IPS-18a (cell line): ENCODE results near the gene SFT2D1.

ENCODE experiments used
- H3K27ac ChIP-seq: one replicate; pipeline ENCODE4 v1.5.1; 2013; ENCODE audit warnings: low read length
- H3K27me3 ChIP-seq: one replicate; pipeline ENCODE4 v1.6.1; 2013; ENCODE audit warnings: mild to moderate bottlenecking, low read length; ENCODE audit not compliant: control insufficient read depth, insufficient read depth
- H3K36me3 ChIP-seq: one replicate; pipeline ENCODE4 v1.6.1; 2013; ENCODE audit warnings: low read depth, low read length; ENCODE audit not compliant: control insufficient read depth
- H3K4me1 ChIP-seq: one replicate; pipeline ENCODE4 v1.6.1; 2013; ENCODE audit warnings: low read depth, low read length; ENCODE audit not compliant: control insufficient read depth
- H3K4me3 ChIP-seq: one replicate; pipeline ENCODE4 v1.5.1; 2013; ENCODE audit warnings: low read length
- H3K9ac ChIP-seq: one replicate; pipeline ENCODE4 v1.6.1; 2013; ENCODE audit warnings: mild to moderate bottlenecking, low read length, moderate library complexity
- H3K9me3 ChIP-seq: one replicate; pipeline ENCODE4 v1.6.1; 2013; ENCODE audit warnings: low read depth, low read length; ENCODE audit not compliant: control insufficient read depth

The SFT2D1 gene

GRCh38 chr6:166279393-166279679 lies 63.0 kb downstream of the SFT2D1 start:
- Histone ChIP-seq H3K9ac (no peak overlapping the region), H3K4me1 (no peaks in the 10 kb centered on the region), H3K4me3 (no peak overlapping the region), H3K36me3 (no peaks in the 10 kb centered on the region), H3K27me3 (peaks cover 10% of the 10 kb centered on the region), H3K27ac (no peak overlapping the region), H3K9me3 (no peaks in the 10 kb centered on the region)

GRCh38 chr6:166278579-166279392 lies 63.6 kb downstream of the SFT2D1 start:
- H3K9me3 ChIP-seq, result no peaks in the 10 kb centered on the region
- H3K4me3 ChIP-seq, result no peak overlapping the region
- H3K9ac ChIP-seq, result no peak overlapping the region
- no peak overlapping the region for H3K27ac ChIP-seq
- H3K36me3 ChIP-seq, result no peaks in the 10 kb centered on the region
- H3K27me3 ChIP-seq, result peaks cover 10% of the 10 kb centered on the region
- no peaks in the 10 kb centered on the region for H3K4me1 ChIP-seq

- H3K36me3 ChIP-seq, result no peaks in the 10 kb centered on the region
- H3K9ac ChIP-seq, result no peak overlapping the region
- H3K4me1 ChIP-seq, result no peaks in the 10 kb centered on the region
- peaks cover 10% of the 10 kb centered on the region for H3K27me3 ChIP-seq
- H3K9me3 ChIP-seq, result no peaks in the 10 kb centered on the region
- no peak overlapping the region for H3K27ac ChIP-seq
- no peak overlapping the region for H3K4me3 ChIP-seq
Observed at GRCh38 chr6:166277892-166278578, 64.3 kb downstream of the SFT2D1 start.

DNA sequence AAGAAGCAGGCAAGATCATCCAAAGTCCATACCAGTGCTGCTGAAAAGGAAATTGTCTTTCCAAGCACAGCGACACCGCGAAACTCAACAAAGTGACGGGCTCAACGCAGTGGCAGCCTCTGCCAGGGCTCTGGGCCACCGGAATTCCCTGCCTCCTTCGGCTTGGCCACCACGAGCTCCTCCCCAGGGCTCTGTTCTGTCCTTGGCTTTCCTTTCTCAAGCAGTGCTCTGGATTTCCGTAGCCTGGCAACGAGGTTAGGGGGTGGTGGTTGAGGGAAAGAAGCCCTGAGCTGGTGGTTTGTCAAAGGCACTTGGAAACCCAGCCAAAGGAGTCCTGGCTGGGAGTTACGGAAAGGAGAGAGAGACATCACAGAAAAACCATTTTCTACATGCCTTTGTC lies 65.3 kb downstream of the SFT2D1 start:
- Histone ChIP-seq H3K9me3 (no peaks in the 10 kb centered on the region), H3K27me3 (peaks cover 10% of the 10 kb centered on the region), H3K9ac (no peak overlapping the region), H3K4me1 (no peaks in the 10 kb centered on the region), H3K27ac (no peak overlapping the region), H3K4me3 (no peak overlapping the region), H3K36me3 (no peaks in the 10 kb centered on the region)

- no peak overlapping the region for H3K9ac ChIP-seq
- H3K9me3 ChIP-seq, result no peaks in the 10 kb centered on the region
- no peaks in the 10 kb centered on the region for H3K4me1 ChIP-seq
- H3K4me3 ChIP-seq, result no peak overlapping the region
- H3K36me3 ChIP-seq, result no peaks in the 10 kb centered on the region
- H3K27ac ChIP-seq, result no peak overlapping the region
- peaks cover 10% of the 10 kb centered on the region for H3K27me3 ChIP-seq
Observed at GRCh38 chr6:166275714-166276166, 66.6 kb downstream of the SFT2D1 start.

DNA sequence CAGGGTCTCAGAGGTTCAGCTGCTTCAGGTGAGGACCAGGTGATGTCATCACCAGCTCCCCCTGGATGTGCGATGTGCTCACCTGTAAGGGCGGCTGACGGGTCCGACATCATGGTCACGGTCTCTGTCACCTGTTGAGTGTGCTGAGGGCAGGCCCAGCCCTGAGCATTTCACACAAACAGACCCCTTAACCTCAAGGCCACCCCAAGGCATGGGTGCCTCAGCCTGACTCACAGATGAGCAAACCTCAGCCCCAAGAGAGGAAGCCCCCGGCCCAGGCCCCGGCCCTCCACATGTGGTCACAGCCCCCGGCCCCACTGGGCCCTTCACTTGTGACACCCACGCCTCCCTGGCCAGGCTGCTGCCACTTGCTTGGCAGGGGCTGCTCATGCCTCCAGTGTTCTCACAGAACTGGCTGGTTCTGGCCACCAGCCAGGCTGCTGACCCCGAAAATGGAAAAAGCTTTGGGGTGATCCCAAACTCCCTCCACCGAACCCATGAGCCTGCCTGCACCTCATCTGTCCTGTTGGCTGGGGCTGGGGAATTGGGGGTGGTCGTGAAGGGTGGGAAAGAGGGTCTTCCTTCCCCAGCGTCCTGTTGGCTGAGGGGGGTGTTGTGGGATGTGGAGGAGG lies 67.5 kb downstream of the SFT2D1 start:
- peaks cover 12% of the 10 kb centered on the region for H3K27me3 ChIP-seq
- no peaks in the 10 kb centered on the region for H3K36me3 ChIP-seq
- no peak overlapping the region for H3K27ac ChIP-seq
- no peaks in the 10 kb centered on the region for H3K4me1 ChIP-seq
- no peak overlapping the region for H3K9ac ChIP-seq
- H3K9me3 ChIP-seq, result no peaks in the 10 kb centered on the region
- no peak overlapping the region for H3K4me3 ChIP-seq

DNA sequence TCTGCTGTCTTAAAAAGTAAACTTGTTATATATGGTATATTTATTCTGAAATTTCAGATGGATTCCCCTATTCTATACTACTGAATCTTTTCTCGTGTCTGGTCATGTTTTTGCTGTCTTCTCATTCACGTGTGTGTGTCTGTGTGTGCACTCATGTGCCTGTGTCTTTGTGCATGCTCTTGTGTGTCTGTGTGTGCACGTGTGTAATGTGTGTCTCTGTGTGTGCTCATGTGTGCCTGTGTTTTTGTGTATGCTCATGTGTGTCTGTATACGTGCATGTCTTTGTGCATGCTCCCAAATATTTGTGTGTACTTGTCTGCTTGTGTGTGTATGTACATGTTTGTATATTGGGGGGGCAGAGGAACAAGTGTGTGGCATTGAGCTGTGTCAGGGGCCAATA lies 68.2 kb downstream of the SFT2D1 start:
- no peak overlapping the region for H3K4me3 ChIP-seq
- H3K27ac ChIP-seq, result no peak overlapping the region
- H3K36me3 ChIP-seq, result no peaks in the 10 kb centered on the region
- H3K4me1 ChIP-seq, result no peaks in the 10 kb centered on the region
- no peak overlapping the region for H3K9ac ChIP-seq
- H3K27me3 ChIP-seq, result peaks cover 19% of the 10 kb centered on the region
- H3K9me3 ChIP-seq, result no peaks in the 10 kb centered on the region

DNA sequence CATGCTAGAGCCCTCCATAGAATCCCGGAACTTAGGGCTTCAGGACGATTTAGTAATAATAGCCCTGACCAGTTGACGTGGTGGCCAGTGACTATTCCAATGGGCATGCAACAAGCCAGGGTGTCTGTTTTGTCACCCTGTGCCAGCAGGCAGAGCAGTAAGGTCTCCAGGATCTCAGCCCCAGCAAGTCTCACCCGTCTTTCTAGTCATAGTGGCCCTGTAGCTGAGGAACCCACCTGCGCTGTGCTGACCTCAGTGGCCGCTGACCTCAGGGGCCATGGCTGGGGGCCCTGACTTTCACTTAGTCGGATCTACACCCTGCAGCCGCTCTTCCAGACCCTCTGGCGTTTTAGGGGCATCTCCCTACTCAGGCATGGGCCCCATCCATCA lies 71.0 kb downstream of the SFT2D1 start:
- Histone ChIP-seq H3K27ac (no peak overlapping the region), H3K4me1 (peaks cover 11% of the 10 kb centered on the region), H3K9ac (no peak overlapping the region), H3K9me3 (no peaks in the 10 kb centered on the region), H3K4me3 (no peak overlapping the region), H3K36me3 (no peaks in the 10 kb centered on the region), H3K27me3 (peaks cover 40% of the 10 kb centered on the region)

DNA sequence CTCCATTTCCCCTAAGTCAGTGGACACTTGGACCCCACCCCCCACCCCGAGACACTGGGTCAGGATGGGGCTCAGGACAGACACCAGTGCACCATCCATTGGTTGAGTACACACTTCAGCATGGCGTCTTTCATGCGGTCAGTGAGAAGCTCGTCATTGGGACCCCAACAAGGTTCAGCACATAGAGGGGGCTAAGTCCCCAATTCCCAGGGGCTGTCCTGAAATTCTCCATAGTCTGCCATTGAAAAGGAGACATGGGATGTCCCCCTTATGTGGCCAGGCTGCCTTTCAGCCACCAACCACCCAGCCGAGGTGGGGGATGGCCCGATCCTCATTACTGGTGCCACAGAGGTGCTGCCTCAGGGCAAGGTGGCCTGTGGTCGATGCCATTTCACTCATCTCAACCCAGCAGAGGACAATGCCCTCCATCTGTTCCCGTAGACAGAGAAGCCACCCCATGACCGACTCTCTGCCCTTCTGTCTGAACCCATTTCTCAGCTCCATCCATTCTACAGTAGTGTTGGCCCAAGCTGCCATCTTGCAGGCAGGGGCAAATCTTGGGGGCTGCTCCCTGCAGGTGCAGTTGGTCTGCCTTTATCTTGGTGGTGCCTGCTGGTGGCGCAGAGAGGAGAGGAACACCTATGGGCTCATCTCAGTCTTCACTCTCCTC lies 71.5 kb downstream of the SFT2D1 start:
- Histone ChIP-seq H3K27me3 (peaks cover 34% of the 10 kb centered on the region), H3K9ac (no peak overlapping the region), H3K27ac (no peak overlapping the region), H3K4me1 (peaks cover 11% of the 10 kb centered on the region), H3K9me3 (no peaks in the 10 kb centered on the region), H3K36me3 (no peaks in the 10 kb centered on the region), H3K4me3 (no peak overlapping the region)
